Activated CD4-positive, CD25-positive, alpha-beta regulatory T cell treated with anti-CD3 and anti-CD28 coated beads, Interleukin-2, amount 50 U/mL, for 16 hours (primary cell): Measurements from ENCODE around the gene HOXB2.

Experiments
- DNase-seq: peaks from one replicate; pipeline ENCODE4 v3.0.0-alpha.2; 2020; ENCODE audit warnings: low read depth, low spot score

The HOXB2 gene

DNA sequence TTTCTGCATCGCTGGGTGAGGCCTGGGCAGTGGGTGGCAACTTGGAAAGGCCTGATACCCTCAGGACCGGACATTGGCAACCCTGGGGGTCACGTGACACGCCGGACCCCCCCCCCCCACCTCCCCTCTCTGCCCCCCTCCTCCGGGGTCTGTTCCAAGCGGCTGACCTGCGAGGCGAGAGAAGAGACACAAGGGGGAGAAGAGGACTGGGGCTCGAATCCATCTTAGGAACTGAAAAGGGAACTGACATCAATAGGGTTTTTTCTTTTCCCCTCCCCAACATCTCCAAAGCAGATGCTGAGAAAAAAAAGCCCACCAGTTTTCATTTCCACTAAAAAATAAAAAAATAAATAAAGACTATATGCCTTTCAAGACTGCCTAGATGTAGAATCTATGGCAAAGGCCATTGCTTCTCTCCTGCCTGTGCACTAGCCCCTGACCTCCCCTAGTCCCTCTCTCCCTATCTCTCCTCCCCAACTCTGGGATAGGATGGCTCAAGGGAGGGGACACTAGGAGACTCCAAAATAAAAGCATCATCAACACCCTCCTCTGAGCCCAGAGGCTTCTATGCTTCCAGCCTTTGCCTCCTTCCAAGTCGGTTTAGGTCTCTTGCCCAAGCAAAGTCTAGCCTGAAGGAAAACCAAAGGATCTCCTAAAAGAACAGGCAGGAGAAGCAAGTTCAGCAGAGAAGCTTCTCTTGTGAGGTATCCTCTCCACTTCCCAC lies 7.7 kb upstream of the HOXB2 start:
- DNase-seq = no peak

DNA sequence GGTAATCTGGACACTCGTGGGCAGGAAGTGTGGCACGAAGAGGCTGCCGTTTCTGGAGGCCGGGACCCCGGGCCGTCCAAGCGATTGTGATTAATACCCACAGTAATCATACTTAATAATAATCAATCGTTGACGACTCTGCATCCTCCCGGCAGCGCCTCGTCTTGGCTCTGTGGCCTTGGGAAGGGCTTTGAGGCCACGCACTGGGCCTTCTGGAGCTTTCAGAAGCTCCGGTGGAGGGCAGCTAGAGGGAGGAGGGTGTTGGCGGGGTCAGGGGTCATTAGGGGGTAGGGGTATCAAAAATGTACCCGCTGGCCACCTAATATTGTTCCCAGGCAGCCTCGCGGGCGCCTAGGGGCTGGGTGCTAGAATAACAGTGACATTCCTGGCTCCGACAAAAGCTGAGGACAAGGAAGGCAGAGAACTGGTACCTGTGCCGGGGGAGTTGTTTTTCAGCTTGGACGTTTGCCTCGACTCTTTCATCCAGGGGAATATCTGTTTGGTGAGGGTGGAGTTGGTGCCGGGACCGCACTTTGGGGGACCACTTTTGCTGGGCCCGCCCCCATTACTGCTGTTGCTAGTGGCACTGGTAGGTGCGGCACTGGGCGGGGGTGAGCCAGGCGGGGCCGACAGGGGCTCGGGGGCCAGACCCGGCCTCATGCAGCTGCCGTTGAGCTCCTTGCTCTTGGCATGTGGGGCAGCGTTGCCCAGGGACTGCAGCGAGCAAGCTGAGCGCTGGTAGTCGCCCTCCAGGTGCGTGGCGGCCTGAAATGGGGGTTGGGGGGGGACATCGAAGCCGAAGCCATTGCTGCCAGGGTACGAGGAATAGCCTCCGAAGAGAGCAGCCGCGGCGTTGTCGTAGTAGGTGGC lies 6.9 kb upstream of the HOXB2 start:
- no peak for DNase-seq

DNA sequence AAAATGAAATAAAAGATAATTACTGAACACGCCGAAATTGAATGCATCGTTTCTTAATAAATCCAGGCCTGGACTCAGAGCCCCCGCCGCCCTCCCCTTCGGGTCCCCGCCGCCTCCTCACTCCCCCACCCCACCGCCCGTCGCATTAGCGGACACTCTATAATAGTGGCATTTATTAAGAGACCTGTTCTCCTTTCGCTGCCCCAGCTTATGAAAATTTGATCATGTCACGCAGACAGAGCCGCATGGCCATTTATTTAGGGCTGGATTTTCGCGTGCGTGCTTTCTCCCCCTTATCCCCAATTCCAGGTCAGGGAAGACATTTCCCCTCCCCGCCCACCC lies 6.3 kb upstream of the HOXB2 start:
- no peak for DNase-seq

DNA sequence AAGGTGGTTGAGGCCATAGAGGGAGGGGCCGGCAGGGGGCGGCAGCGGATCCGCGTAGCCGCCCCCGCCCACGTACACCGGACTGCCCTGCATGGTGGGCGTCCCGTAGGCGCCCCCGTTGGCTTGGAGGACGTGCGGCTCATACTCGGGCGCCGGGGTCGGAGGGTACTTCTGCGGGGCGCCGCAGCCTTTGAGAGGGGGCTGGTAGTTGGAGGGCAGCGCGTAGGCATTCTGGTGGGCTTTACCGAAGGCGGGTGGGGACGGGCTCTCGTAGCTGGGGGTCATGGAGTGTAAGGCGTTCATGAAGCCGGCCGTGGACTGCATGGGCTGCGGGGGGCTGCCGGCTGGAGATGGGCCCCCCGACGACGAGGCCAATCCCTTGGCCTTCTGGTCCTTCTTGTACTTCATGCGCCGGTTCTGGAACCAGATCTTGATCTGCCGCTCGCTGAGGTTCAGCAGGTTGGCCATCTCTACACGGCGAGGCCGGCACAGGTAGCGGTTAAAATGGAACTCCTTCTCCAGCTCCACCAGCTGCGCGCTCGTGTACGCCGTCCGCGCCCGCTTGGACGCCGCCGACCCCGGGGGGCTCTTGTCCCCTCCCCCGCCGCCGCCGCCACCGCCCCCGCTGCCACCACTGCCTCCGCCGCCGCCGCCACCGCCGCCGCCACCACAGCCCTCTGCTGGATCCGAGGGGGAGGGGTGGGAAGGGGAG lies 5.7 kb upstream of the HOXB2 start:
- no peak for DNase-seq

DNA sequence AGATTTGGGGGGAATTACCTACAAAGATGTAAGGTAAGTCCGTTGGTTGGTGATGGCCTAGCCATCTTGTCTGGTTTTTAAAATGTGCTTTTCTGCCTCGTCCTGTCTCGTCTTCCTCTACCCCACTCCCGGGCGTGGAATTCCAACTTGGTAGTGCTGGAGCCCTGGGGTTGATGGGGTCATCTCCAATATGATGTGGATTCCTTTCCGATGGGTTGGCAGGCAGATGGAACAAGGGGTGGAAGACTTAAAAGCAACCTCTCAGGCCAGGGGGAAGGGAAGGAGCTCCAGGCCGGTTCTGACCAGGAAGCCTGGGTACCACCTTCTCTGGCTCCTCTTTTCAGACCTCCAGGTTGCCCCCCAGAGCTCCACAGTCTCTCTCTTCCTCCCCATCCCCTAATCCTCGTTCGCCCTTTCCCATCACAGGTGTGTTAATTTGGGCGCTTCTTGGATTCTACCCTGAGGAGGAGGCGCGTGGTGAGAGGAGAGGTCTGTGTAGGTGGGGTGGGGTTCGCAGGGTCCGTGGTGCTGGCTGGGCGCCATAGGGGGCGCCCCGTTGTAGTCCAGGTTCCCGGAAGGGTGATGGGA lies 5.1 kb upstream of the HOXB2 start:
- no peak for DNase-seq

DNA sequence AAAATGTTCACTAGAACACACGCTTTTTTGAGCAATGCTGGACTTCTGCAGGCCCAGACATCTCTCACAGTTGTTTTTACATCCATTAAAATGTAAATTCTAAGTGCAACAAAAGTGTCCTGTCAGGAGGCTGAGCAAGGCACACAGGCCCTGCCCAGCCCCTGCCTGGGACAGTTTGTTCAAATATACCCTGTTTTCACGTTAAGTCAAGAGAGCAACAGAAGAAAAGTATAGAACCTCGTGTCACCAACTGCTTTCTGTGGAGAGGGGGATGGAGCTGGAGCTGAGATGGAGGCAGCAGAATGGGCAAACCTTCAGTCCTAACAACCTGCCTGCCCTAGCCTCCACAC lies 4.3 kb upstream of the HOXB2 start:
- no peak for DNase-seq

DNA sequence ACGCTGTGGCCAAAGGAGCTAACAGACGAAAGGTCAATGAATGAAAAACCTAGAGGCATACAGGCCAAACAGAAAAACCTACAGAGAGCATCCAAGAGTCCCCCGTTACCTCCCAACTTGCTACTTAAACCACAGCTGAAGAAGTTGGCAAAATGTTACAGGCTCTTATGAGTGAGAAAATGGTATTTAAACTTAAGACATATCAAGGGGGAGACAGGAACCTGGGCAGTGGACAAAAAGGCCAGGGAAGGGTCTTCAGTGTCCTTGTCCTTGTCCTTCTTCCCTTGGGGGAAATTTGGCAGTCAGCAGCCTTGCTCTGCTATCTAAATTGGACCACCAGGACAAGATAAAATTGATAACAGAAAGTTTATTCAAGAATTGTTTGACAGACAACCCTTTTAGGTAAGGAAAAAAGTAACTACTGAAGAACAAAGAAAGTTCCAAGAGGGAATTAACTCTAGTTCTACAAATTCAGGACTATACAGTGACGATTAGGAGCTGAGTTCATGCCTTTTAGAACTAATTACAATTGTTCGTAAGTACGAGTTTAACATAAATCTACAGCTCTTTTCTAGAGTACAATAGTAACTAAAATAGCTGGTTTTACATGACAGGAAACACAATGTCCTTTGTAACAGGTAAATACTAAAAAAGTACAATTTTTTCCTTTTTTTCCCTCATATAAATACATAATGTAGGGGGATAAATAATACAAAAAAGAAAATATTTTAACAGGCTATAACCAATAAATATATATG lies 3.8 kb upstream of the HOXB2 start:
- DNase-seq = no peak

DNA sequence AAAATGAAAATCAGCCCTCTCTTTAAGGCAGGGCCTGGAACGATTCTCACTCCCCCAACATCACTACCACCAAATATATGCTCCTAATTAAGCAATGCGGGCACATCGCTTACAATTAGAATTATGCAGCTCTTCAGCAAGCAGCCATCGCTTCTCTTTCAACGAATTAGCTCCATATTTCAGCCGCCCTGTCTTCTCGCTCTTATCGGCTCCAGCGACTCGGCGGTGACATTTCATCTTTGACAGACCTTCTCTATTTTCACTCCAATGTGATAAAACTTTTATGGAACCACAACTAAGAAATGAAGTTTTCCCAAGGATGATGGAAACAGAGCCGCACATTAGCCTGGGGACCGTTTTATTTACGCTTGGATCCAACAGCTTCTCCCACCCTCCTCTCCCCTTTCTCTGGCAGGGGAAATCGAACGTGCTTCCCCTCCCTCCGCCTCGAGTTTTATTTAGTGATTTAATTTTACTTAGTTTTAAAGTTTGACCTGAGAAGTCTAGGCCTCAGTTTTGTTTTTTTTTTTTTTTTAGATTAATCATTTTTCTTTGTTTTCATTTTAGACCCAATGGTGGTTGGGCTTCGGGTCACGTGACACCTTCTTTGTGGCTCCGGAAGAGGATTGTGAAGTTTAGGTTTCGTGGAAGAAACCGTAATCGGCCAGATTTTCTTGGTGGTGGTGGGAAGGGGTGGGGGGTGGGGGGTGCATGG lies 3.1 kb upstream of the HOXB2 start:
- DNase-seq = peak; percentile 16

DNA sequence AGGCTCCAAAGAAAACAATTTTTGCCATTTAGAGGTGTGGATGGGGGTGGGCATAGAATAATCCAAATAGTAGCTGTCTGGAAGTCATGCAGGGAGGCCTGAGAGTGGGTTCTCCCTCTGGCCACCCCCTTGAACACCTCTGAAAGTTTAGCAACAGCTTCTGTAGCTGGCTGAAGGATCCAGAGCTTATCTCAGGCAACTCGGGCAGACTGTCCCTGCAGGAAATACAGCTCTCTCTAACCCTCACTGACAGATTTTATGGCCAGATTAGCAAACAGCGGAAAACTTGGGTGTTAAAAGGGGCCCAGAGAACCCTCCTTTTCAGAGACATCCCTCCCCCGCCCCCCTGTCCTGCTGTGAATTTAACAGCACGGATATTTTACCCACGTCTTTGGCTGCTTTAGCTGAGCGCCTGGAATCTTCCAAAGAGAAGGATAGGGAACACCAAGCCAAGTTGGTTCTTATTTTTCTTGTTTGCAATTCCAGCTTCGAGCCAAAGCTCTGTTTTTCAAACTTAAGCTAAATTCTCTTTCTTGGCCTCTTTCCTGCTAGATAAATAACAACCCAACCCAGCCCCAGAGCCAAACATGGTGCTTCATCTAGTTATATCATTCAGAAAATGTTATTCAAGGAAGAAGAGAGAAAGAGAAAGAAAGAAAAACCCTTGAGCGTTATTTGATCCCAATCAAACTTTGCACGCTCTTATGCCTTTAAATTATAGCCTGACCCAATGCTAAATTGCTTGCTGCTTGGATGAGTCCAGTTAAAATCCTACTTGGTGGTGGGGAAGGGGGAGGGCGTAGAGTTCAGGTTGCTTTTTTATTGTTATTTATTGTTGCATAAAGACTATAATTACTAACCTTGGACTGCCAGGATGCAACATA lies 2.3 kb upstream of the HOXB2 start:
- DNase-seq = no peak

DNA sequence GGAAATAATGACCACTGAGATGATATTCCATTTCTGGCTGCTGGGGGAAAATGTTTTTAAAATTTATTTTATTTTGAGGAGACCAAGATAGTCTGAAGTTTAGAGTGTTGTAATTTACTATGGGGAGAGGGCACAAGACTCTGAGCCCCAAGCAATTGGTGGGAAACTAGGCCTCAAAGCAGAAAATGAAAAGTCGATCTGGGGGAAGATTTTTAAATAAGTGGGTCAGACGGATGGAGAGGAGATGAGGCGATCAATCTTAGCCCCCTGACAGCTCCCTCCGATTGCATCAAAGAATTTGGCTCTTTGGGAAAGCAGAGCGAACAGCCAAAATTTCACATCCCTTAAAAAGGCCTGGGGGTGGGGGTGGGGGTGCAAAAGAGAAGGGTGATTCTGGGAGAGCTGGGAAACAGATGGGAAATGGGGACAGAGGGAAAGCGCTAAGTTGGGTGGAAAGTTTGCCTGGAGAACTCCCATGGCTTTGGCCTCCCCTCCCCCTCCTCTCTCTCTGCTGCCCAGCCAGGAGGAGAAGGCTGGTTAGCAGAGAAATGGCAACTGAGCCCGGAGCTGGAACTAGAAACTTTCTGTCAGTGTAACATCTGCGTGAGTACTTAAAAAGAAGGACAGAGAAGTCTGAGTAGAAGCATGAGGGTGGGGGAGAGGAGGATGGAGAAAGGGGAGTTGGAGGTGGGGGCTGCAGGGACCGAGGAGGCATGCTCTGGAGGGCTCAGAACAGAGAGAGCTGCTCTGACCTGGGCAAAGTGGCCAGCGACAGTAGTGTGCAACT lies 1.4 kb upstream of the HOXB2 start:
- no peak for DNase-seq

DNA sequence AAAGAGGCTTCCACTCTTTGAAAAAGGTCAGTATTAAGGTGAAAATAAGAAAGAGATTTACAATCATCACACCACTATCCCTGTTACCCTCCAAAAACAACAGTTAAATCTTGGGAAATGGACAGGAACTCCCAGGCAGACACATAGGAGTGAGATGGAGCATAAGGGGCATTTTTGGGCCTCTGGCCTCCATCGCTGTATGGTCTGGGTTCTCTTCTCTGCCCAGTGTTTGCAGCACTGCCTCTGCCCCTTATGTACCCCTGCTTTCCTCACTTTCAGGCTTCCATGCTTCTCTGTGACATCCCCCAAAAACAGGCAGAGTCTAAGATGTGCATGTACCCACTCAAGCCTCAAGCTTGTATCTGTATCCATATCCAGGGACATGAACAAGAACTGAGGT lies 630 bp upstream of the HOXB2 start:
- DNase-seq = no peak

DNA sequence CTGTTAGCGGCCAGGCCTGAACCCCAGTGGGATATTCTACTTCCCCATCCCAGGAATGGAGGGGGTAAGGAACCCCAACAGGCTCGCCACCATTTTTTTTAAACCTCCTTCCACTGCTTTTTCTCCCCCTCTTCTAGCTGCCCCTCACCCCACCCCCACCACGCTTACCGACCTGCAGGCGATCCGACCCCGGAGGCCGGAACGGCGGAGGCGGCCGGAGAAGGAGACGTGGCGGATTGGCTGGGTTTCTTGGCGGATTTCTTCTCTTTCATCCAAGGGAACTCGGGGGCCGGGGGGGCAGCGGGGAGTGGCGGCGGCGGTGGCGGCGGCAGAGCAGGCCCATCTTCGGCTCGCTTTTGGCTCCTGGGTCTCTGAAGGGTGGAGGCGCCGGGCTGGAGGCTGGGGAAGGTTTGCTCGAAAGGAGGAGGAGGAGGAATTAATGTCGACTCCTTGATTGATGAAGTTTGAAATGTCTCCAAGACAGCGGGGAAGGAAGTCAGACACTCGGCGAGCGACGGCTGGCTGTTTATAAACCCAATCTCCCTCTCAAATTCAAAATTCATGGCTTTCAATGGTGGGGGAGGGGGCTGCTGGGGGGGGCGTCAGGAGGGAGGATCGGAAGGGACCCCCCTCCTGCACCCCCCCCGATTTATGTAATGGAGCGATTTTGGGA lies 424 bp downstream of the HOXB2 start:
- DNase-seq = no peak

DNA sequence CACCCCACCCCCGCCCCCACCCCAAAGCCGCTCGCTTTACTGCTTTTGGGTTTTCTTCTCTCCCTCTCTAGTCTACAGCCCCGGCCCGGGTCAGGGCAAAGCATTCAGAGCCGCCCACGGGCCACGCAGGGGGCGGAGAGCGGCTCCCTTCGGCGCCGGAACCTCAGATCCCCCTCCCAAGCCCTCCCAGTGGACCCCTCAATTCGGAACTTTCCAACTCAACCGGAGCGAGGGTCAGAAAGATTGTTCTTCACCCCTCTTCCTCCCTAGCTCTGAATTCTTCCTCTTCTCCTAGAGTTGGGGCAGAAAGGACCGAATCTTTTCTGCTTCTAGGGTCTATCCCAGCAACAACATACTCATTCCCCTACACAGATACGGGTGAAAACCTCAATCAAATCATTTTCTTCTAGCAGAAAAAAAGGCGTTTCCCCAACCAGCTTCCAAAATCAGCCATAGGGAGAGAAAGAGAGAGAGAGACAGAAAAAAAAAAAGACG lies 1.0 kb downstream of the HOXB2 start:
- DNase-seq = no peak

DNA sequence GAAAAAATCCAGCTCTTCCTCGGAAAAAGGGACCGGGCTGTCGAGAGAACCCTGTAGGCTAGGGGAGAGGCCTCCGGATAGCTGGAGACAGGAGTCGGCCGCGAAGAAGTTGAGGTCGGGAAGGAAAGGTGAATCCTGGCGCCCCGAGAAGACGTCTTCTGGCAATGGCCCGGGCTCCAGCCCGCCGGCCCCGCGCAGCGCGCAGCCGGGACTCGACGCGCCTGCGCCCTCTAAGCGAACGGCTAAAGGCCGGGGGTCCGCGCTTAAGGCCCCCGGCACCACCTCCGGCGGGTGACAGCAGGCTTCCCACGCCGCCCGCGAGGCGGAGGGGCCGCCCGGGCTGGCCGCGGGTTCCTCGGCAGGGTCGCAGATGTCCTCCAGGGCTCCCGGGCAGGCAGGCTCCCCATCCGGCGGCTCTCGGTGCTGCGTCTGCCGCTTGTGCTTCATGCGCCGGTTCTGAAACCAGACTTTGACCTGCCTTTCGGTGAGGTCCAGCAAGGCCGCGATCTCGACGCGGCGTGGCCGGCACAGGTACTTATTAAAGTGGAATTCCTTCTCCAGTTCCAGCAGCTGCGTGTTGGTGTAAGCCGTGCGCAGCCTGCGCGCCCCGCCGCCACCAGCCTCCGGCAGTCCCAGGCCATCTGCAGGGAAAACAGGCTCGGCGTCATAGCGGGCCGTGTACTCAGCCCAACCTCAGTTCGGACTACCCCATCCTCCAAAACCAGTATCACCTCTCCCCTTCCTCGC lies 1.6 kb downstream of the HOXB2 start:
- peak; percentile 9 for DNase-seq

DNA sequence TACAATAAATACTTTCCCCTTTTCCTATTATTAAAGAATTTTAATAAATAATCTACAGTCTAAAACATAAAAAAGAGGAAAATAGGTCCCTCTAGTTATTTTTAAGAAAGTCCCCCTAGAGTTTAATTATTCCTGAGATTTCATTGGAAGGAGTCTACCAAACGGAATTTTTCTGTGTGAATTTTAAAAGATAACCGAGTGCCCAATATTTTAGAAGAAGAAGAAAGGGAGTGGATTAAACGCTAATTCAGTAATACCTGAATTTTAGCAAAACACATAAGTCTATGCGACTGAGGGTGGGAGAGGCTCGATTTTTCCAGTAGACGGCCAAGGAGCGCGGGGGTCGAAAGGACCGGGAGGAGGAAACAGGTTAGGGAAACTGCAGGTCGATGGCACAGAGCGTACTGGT lies 2.2 kb downstream of the HOXB2 start:
- no peak for DNase-seq

DNA sequence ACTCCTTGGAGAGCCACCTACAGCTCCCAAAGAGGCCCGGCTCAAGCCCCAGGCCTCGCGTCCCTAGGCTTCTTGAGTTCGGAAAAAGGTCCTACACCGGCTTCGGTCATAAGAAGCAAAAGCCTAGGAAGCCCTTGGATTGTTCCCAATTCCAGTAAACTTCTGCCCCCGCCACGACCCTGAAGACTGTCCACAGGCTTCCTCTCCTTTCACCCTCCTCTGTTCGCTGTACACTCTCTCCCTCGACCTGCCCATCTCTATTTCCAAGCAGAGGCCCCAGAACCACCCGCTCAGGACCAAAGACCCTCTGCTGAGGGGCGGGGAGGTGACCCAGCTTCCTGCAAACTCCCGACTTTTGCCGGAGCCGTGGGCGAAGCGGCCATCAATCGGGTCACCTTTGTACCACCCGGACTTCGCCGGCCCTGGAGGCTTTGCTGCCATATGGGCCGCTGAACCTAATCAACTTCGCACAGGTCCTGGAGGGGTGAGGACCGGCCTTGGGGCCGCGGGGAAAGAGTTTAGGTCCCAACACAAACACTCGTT lies 2.7 kb downstream of the HOXB2 start:
- no peak for DNase-seq

DNA sequence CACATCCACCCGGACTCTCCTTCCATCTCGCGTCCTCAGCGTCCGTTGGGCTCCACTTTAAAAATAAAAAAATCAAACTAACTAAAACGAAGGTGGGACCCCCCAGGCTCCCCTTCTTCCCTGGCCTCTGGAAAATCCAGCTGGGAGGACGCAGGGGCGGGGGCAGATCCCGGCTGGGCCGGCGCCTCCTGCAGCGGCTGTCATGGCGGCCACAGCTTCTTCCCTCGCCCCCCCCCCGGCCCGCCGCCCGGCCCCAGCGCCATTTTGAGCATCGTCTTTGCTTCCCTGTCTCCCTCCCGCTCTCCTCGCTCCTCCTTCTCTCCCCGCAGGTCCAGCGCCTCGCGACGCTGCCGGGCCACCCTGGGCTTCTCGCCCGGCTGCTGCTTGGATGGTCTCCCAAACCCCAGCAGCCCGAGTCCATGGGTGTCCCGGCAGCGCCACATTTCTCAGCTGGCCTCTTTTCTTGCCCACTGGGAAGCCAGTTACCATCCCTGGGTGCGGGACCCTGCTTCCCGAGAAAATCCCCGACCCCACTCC lies 3.3 kb downstream of the HOXB2 start:
- DNase-seq = no peak
